GM23338 (cell line): ENCODE data around the gene FRA10AC1.

ENCODE experiments used
- EZH2 ChIP-seq: fragments of 200-600 bp; sonication (generic); IDR thresholded peaks from one replicate; pipeline ENCODE4 v1.8.0; 2017; ENCODE audit warnings: antibody characterized with exemption, mild to moderate bottlenecking, low read depth; ENCODE audit not compliant: unreplicated experiment
- REST ChIP-seq: IDR thresholded peaks from one replicate; pipeline ENCODE4 v1.6.1; 2018; ENCODE audit warnings: antibody characterized with exemption; ENCODE audit not compliant: unreplicated experiment
- TF ChIP-seq, protein P1 (sequence below), 2 experiments: fragments of 200-600 bp in 1 of 2; sonication (generic) in 1 of 2; conservative IDR thresholded peaks; 2 replicates each; pipeline versions ENCODE4 v1.5.1 to v1.6.1; 2016 to 2017; ENCODE audit warnings: antibody characterized with exemption in 2 of 2, low read depth in 2 of 2, mild to moderate bottlenecking in 2 of 2, moderate library complexity in 1 of 2

GRCh38 chr10:93629647-93630305 lies 72.6 kb downstream of the FRA10AC1 start:
- TF ChIP-seq, protein P1, sequence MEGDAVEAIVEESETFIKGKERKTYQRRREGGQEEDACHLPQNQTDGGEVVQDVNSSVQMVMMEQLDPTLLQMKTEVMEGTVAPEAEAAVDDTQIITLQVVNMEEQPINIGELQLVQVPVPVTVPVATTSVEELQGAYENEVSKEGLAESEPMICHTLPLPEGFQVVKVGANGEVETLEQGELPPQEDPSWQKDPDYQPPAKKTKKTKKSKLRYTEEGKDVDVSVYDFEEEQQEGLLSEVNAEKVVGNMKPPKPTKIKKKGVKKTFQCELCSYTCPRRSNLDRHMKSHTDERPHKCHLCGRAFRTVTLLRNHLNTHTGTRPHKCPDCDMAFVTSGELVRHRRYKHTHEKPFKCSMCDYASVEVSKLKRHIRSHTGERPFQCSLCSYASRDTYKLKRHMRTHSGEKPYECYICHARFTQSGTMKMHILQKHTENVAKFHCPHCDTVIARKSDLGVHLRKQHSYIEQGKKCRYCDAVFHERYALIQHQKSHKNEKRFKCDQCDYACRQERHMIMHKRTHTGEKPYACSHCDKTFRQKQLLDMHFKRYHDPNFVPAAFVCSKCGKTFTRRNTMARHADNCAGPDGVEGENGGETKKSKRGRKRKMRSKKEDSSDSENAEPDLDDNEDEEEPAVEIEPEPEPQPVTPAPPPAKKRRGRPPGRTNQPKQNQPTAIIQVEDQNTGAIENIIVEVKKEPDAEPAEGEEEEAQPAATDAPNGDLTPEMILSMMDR (conservative IDR thresholded peaks at IDR 0.05; ENCODE audit: low read depth in 2 of 2) = no peak
- TF ChIP-seq EZH2 (no peak), REST (no peak)
